ENCODE results near the gene LYRM2. TPM values are rescaled to one million over a fixed set of nuclear protein-coding genes. Genes with fewer than 3 reads are reported as not detected.

The LYRM2 gene
- total RNA-seq, result 17.9 and 36.0 TPM in 2 replicates

GRCh38 chr6:89638320-89639195, at the start of gene LYRM2:
Gene LYRM2 (minus strand): TSS chr6:89638747. CDS start chr6:89638716, 31 bp downstream.

Other genes with a start within 250 kb of the LYRM2 start
- gene RRAGD, start 226.5 kb downstream of the LYRM2 start, total RNA-seq, result 0.30 and 0.32 TPM in 2 replicates
- 4.1 and 4.9 TPM in 2 replicates for gene ANKRD6, start 205.6 kb downstream of the LYRM2 start, total RNA-seq
- 25.7 and 27.5 TPM in 2 replicates for gene MDN1, start 181.0 kb upstream of the LYRM2 start, total RNA-seq
- 13.0 and 18.2 TPM in 2 replicates for gene CASP8AP2, start 191.1 kb upstream of the LYRM2 start, total RNA-seq

Data from epithelial cell of umbilical artery (primary cell).